ENCODE measurements around the gene FXYD5.
"Not testable (repeated sequence)": the region's sequence is repeated elsewhere in the genome, so short reads cannot be mapped to it uniquely, and the experiment has no call there.

The FXYD5 gene

GRCh38 chr19:35151273-35152065, 3.1 kb upstream of the FXYD5 start:
- TF ChIP-seq CTCF (IDR thresholded peaks at IDR 0.05; ENCODE audit: borderline replicate concordance, insufficient read depth, low read depth, low read length), result no peak
- H3K4me3 ChIP-seq (ENCODE audit: low read depth, low read length), result no peak overlapping the region

GRCh38 chr19:35153129-35153522, 1.4 kb upstream of the FXYD5 start:
- not testable (repeated sequence) for H3K4me3 ChIP-seq (ENCODE audit: low read depth, low read length)

- TF ChIP-seq CTCF (IDR thresholded peaks at IDR 0.05; ENCODE audit: borderline replicate concordance, insufficient read depth, low read depth, low read length), result peak; percentile 87
- H3K4me3 ChIP-seq (ENCODE audit: low read depth, low read length), result peak overlapping the region; percentile 93
Observed at GRCh38 chr19:35153701-35154524, 622 bp upstream of the FXYD5 start.

- H3K4me3 ChIP-seq (ENCODE audit: low read depth, low read length), result peak overlapping the region; percentile 93
- TF ChIP-seq CTCF (IDR thresholded peaks at IDR 0.05; ENCODE audit: borderline replicate concordance, insufficient read depth, low read depth, low read length), result 0 out of 2 replicates have a peak, but pooled peaks have one; percentile 1
Observed at GRCh38 chr19:35155441-35155840, 906 bp downstream of the FXYD5 start.

GRCh38 chr19:35155981-35156672, 1.6 kb downstream of the FXYD5 start:
- TF ChIP-seq CTCF (IDR thresholded peaks at IDR 0.05; ENCODE audit: borderline replicate concordance, insufficient read depth, low read depth, low read length), result no peak
- H3K4me3 ChIP-seq (ENCODE audit: low read depth, low read length), result peak overlapping the region; percentile 93

- no peak overlapping the region for H3K4me3 ChIP-seq (ENCODE audit: low read depth, low read length)
- no peak for TF ChIP-seq CTCF (IDR thresholded peaks at IDR 0.05; ENCODE audit: borderline replicate concordance, insufficient read depth, low read depth, low read length)
Observed at GRCh38 chr19:35156673-35157014, 2.1 kb downstream of the FXYD5 start.

GRCh38 chr19:35157431-35157830, 2.9 kb downstream of the FXYD5 start:
- no peak for TF ChIP-seq CTCF (IDR thresholded peaks at IDR 0.05; ENCODE audit: borderline replicate concordance, insufficient read depth, low read depth, low read length)
- no peak overlapping the region for H3K4me3 ChIP-seq (ENCODE audit: low read depth, low read length)
